Hepatocyte (in vitro differentiated cells): ENCODE results near the gene CDON. TPM values are rescaled to one million over a fixed set of nuclear protein-coding genes. Genes with fewer than 3 reads are reported as not detected.

Experiments used
- DNase-seq: peaks from one replicate; pipeline ENCODE4 v3.0.0-alpha.2; 2016; ENCODE audit warnings: low spot score
- H2AFZ ChIP-seq: fragments of 200-600 bp; sonication (generic); 2 replicates; pipeline ENCODE4 v1.6.0; 2016; ENCODE audit warnings: antibody characterized with exemption, mild to moderate bottlenecking
- H3K27ac ChIP-seq: fragments of 200-600 bp; sonication (generic); 2 replicates; pipeline ENCODE4 v1.5.1; 2016; ENCODE audit warnings: mild to moderate bottlenecking
- H3K27me3 ChIP-seq: fragments of 200-600 bp; sonication (generic); 2 replicates; pipeline ENCODE4 v1.6.1; 2016
- H3K36me3 ChIP-seq: fragments of 200-600 bp; sonication (generic); replicated peaks from 2 replicates; pipeline ENCODE4 v1.5.1; 2016; ENCODE audit warnings: low read depth; ENCODE audit not compliant: insufficient read depth
- H3K4me1 ChIP-seq: fragments of 200-600 bp; sonication (generic); 2 replicates; pipeline ENCODE4 v1.5.1; 2016; ENCODE audit warnings: mild to moderate bottlenecking, moderate library complexity; ENCODE audit not compliant: insufficient read depth
- H3K4me2 ChIP-seq: fragments of 200-600 bp; sonication (generic); 2 replicates; pipeline ENCODE4 v1.6.0; 2016
- H3K4me3 ChIP-seq: fragments of 200-600 bp; sonication (generic); 2 replicates; pipeline ENCODE4 v1.5.1; 2016; ENCODE audit warnings: mild to moderate bottlenecking
- H3K79me2 ChIP-seq: fragments of 200-600 bp; sonication (generic); 2 replicates; pipeline ENCODE4 v1.6.0; 2017; ENCODE audit warnings: mild to moderate bottlenecking
- H3K9me2 ChIP-seq: fragments of 200-600 bp; sonication (generic); replicated peaks from 2 replicates; pipeline ENCODE4 v1.6.0; 2017; ENCODE audit warnings: mild to moderate bottlenecking; ENCODE audit not compliant: insufficient read depth
- H3K9me3 ChIP-seq: fragments of 200-600 bp; sonication (generic); 2 replicates; pipeline ENCODE4 v1.5.1; 2016; ENCODE audit warnings: low read depth, mild to moderate bottlenecking
- H4K20me1 ChIP-seq: fragments of 200-600 bp; sonication (generic); 2 replicates; pipeline ENCODE4 v1.6.0; 2016; ENCODE audit warnings: mild to moderate bottlenecking; ENCODE audit not compliant: insufficient read depth, poor library complexity, severe bottlenecking
- EZH2 ChIP-seq: fragments of 200-600 bp; sonication (generic); IDR thresholded peaks from 2 replicates; pipeline ENCODE4 v1.6.1; 2016; ENCODE audit warnings: antibody characterized with exemption, mild to moderate bottlenecking, borderline replicate concordance
- EZH2phosphoT487 ChIP-seq: fragments of 200-600 bp; sonication (generic); IDR thresholded peaks from one replicate; pipeline ENCODE4 v1.6.1; 2018; ENCODE audit warnings: antibody characterized with exemption, mild to moderate bottlenecking, low read depth, moderate library complexity; ENCODE audit not compliant: unreplicated experiment, severe bottlenecking
- WGBS: methylation state at CpG from one replicate; pipeline ENCODE4 v1.1.6; 2016; ENCODE audit warnings: low lambda C conversion rate; ENCODE audit errors: missing lambda C conversion rate; 5-methylcytosine and 5-hydroxymethylcytosine counted together
- polyA plus RNA-seq: library from polyadenylated mRNA; unstranded; fragments of >200 nt; fragmentation: Nextera tagmentation; extraction: Ambion mirVana; gene quantifications from 2 replicates; pipeline ENCODE4 v1.2.1, GENCODE V29; 2016
- total RNA-seq: library from RNA; depleted of rRNA; stranded (reverse); fragments of >200 nt; gene quantifications from 2 replicates; pipeline ENCODE4 v1.2.3, GENCODE V29; 2014
- TF ChIP-seq, protein P1 (sequence below): fragments of 200-600 bp; sonication (generic); IDR thresholded peaks from 2 replicates; pipeline ENCODE4 v1.5.1; 2016; ENCODE audit warnings: antibody characterized with exemption, mild to moderate bottlenecking; ENCODE audit not compliant: poor library complexity

Gene CDON
- total and polyA plus RNA-seq, 2 experiments from 2014 or later: 17.5 to 41.9 TPM

GRCh38 chr11:125979511-125979910, 83.2 kb downstream of the CDON start:
- TF ChIP-seq, protein P1, sequence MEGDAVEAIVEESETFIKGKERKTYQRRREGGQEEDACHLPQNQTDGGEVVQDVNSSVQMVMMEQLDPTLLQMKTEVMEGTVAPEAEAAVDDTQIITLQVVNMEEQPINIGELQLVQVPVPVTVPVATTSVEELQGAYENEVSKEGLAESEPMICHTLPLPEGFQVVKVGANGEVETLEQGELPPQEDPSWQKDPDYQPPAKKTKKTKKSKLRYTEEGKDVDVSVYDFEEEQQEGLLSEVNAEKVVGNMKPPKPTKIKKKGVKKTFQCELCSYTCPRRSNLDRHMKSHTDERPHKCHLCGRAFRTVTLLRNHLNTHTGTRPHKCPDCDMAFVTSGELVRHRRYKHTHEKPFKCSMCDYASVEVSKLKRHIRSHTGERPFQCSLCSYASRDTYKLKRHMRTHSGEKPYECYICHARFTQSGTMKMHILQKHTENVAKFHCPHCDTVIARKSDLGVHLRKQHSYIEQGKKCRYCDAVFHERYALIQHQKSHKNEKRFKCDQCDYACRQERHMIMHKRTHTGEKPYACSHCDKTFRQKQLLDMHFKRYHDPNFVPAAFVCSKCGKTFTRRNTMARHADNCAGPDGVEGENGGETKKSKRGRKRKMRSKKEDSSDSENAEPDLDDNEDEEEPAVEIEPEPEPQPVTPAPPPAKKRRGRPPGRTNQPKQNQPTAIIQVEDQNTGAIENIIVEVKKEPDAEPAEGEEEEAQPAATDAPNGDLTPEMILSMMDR: no peak
- TF ChIP-seq EZH2phosphoT487 (no peak), EZH2 (no peak)
- WGBS: 93% methylated on average over 3 of the region's 3 CpGs
- Histone ChIP-seq H3K27ac (no peak overlapping the region), H3K9me3 (no peaks in the 10 kb centered on the region), H3K4me3 (no peak overlapping the region), H3K9me2 (no peaks in the 10 kb centered on the region), H3K4me2 (no peak overlapping the region), H4K20me1 (no peaks in the 10 kb centered on the region), H3K4me1 (no peaks in the 10 kb centered on the region), H3K27me3 (no peaks in the 10 kb centered on the region), H2AFZ (no peak overlapping the region), H3K36me3 (no peaks in the 10 kb centered on the region), H3K79me2 (no peaks in the 10 kb centered on the region)
- no peak for DNase-seq

DNA sequence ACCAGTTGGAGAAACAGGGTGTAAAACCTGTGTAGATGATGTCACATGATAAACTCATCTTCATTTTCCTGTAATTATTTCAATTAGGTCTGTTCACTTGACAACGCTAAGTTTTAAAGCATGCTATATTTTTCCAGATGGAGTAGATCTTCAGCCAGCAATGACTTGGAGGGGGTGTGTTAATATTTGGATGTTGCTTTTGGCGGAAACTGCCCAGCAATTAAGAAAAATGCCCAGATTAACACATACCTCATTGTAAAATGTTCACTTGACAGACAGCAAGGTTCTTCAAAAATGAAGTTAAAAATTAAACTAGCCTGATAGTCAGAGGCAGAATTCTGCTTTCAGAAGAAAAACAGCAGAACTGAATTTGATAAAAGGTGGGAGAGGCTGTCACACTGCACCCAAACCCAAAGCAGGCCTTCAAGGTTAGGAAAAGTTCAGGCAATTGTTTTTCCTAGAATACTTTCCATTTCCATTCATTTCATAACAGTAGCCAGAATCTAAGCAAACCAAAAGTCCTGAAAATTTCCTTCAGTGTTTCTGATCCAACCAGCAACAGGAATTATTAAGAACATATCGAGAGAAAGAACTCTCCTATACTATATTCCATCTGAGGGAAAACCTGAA, 83.8 kb downstream of the CDON start:
- no peak for DNase-seq
- H2AFZ ChIP-seq: no peak overlapping the region
- H3K4me3 ChIP-seq: no peak overlapping the region
- H3K36me3 ChIP-seq: no peaks in the 10 kb centered on the region
- no peak overlapping the region for H3K4me2 ChIP-seq
- TF ChIP-seq EZH2 (no peak), EZH2phosphoT487 (no peak)
- TF ChIP-seq, protein P1: no peak
- H3K27ac ChIP-seq: no peak overlapping the region
- H3K27me3 ChIP-seq: no peaks in the 10 kb centered on the region
- no peaks in the 10 kb centered on the region for H3K79me2 ChIP-seq
- H4K20me1 ChIP-seq: no peaks in the 10 kb centered on the region
- no peaks in the 10 kb centered on the region for H3K4me1 ChIP-seq
- no peaks in the 10 kb centered on the region for H3K9me2 ChIP-seq
- H3K9me3 ChIP-seq: no peaks in the 10 kb centered on the region
- WGBS: 86% methylated on average over 3 of the region's 3 CpGs

DNA sequence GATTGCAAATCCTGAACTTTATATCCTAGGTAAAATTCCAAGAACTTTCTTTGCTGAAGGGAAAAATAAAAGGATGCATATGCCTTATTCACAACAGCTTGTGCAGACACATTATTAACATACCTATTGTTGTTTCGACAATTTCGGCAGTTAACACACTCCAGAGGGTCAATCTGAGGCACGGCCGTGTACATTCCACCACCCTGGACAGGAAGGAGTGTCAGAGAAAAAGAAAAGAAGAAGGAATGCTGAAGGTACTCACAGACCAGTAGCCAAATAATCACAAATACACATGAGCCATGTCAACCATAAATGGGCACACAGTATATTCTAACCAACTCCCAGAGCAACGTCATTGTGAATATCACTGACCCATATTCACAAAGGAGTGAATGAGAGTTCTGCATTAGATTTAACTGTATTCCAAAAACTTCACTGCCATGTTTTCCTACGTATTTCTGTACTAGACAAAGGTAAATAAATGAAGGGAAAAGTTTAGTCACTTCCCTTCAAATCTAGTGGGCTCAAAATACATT, 84.4 kb downstream of the CDON start:
- H3K4me3 ChIP-seq: no peak overlapping the region
- no peak overlapping the region for H3K4me2 ChIP-seq
- H3K27ac ChIP-seq: no peak overlapping the region
- no peak for DNase-seq
- no peaks in the 10 kb centered on the region for H3K9me2 ChIP-seq
- no peaks in the 10 kb centered on the region for H3K79me2 ChIP-seq
- H3K36me3 ChIP-seq: no peaks in the 10 kb centered on the region
- WGBS: 82% methylated on average over 6 of the region's 6 CpGs
- H3K4me1 ChIP-seq: no peaks in the 10 kb centered on the region
- H3K9me3 ChIP-seq: no peaks in the 10 kb centered on the region
- no peaks in the 10 kb centered on the region for H3K27me3 ChIP-seq
- H4K20me1 ChIP-seq: no peaks in the 10 kb centered on the region
- no peak for TF ChIP-seq EZH2phosphoT487
- TF ChIP-seq EZH2: no peak
- TF ChIP-seq, protein P1: no peak
- no peak overlapping the region for H2AFZ ChIP-seq

GRCh38 chr11:125977333-125977732, 85.3 kb downstream of the CDON start:
- Histone ChIP-seq H3K27ac (no peak overlapping the region), H2AFZ (no peak overlapping the region), H4K20me1 (no peaks in the 10 kb centered on the region), H3K79me2 (no peaks in the 10 kb centered on the region), H3K36me3 (no peaks in the 10 kb centered on the region), H3K9me2 (no peaks in the 10 kb centered on the region), H3K4me3 (no peak overlapping the region), H3K4me2 (no peak overlapping the region), H3K4me1 (no peaks in the 10 kb centered on the region), H3K9me3 (no peaks in the 10 kb centered on the region), H3K27me3 (no peaks in the 10 kb centered on the region)
- 69% methylated on average over 3 of the region's 3 CpGs for WGBS
- no peak for TF ChIP-seq EZH2phosphoT487
- no peak for TF ChIP-seq EZH2
- TF ChIP-seq, protein P1: no peak
- DNase-seq: no peak
